ENCODE results near the gene MBP. TPM values are rescaled to one million over a fixed set of nuclear protein-coding genes. Genes with fewer than 3 reads are reported as not detected.
A peak's percentile ranks its signal among the peaks of the same experiment; 100 is the strongest.

The MBP gene
- polyA plus RNA-seq, 4 donors, result 14.3 to 34.3 (median 23.0) TPM

DNA sequence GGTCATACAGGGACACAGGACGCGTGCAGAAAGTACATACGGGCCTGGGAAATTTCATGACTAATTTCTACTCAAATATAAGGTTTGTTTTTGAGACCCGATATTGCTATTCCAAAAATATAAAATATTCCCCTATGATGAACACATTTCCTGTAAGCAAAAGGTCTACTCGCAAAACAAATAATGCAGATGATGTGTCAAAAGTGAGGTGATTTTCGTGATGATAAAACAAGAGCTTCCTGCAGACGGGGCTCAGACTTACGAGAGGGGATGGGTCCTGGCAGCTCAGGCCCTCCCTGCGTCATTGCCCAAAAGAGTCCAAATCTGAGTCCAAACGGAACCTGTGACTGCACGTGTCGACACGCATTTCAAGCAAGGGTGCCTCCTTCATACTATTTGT is 62.7 kb downstream of the MBP start:
- FAIRE-seq (no peak), DNase-seq (no peak)
- Histone ChIP-seq H3K9me3 (ENCODE audit: control insufficient read depth in 2 of 2, insufficient read depth in 1 of 2, low read depth in 1 of 2, low read length in 1 of 2) (no peaks in the 10 kb centered on the region), H3K27ac (ENCODE audit: low read depth in 1 of 3, low read length in 2 of 3) (peak overlapping the region in 2 of 3 donors; percentile 14 to 28), H3K36me3 (ENCODE audit: control insufficient read depth in 3 of 3, insufficient read depth in 2 of 3, low read depth in 1 of 3, low read length in 3 of 3) (peaks cover 0 to 29% (median 2%) of the 10 kb centered on the region in 3 donors), H3K27me3 (ENCODE audit: control insufficient read depth in 3 of 3, insufficient read depth in 3 of 3, low read length in 3 of 3) (no peaks in the 10 kb centered on the region), H3K4me3 (ENCODE audit: low read depth in 1 of 3, low read length in 3 of 3) (no peak overlapping the region), H3K4me1 (ENCODE audit: control insufficient read depth in 3 of 3, insufficient read depth in 2 of 3, low read depth in 1 of 3, low read length in 2 of 3) (peaks cover 4 to 33% (median 26%) of the 10 kb centered on the region in 3 donors)
- 75 to 88% (median 78%) methylated on average over 13 of the region's 13 CpGs for WGBS, 3 donors

- 89 to 96% (median 90%) methylated on average over 14 of the region's 14 CpGs for WGBS, 3 donors
- H3K27ac ChIP-seq (ENCODE audit: low read depth in 1 of 3, low read length in 2 of 3), result peak overlapping the region in 2 of 3 donors; percentile 14 to 28
- H3K4me1 ChIP-seq (ENCODE audit: control insufficient read depth in 3 of 3, insufficient read depth in 2 of 3, low read depth in 1 of 3, low read length in 2 of 3), result peaks cover 4 to 33% (median 26%) of the 10 kb centered on the region in 3 donors
- FAIRE-seq (no peak), DNase-seq (no peak)
- no peak overlapping the region for H3K4me3 ChIP-seq (ENCODE audit: low read depth in 1 of 3, low read length in 3 of 3)
- H3K9me3 ChIP-seq (ENCODE audit: control insufficient read depth in 2 of 2, insufficient read depth in 1 of 2, low read depth in 1 of 2, low read length in 1 of 2), result no peaks in the 10 kb centered on the region
- H3K36me3 ChIP-seq (ENCODE audit: control insufficient read depth in 3 of 3, insufficient read depth in 2 of 3, low read depth in 1 of 3, low read length in 3 of 3), result peaks cover 0 to 30% (median 2%) of the 10 kb centered on the region in 3 donors
- no peaks in the 10 kb centered on the region for H3K27me3 ChIP-seq (ENCODE audit: control insufficient read depth in 3 of 3, insufficient read depth in 3 of 3, low read length in 3 of 3)
Observed at GRCh38 chr18:77069482-77069881, 63.1 kb downstream of the MBP start.

GRCh38 chr18:77068321-77069312 is 64.0 kb downstream of the MBP start:
- no peaks in the 10 kb centered on the region for H3K27me3 ChIP-seq (ENCODE audit: control insufficient read depth in 3 of 3, insufficient read depth in 3 of 3, low read length in 3 of 3)
- peaks cover 4 to 33% (median 19%) of the 10 kb centered on the region in 3 donors for H3K4me1 ChIP-seq (ENCODE audit: control insufficient read depth in 3 of 3, insufficient read depth in 2 of 3, low read depth in 1 of 3, low read length in 2 of 3)
- FAIRE-seq, result no peak
- H3K9me3 ChIP-seq (ENCODE audit: control insufficient read depth in 2 of 2, insufficient read depth in 1 of 2, low read depth in 1 of 2, low read length in 1 of 2), result no peaks in the 10 kb centered on the region
- peaks cover 0 to 28% (median 4%) of the 10 kb centered on the region in 3 donors for H3K36me3 ChIP-seq (ENCODE audit: control insufficient read depth in 3 of 3, insufficient read depth in 2 of 3, low read depth in 1 of 3, low read length in 3 of 3)
- peak overlapping the region; percentile 43 to 86 (median 65) for H3K27ac ChIP-seq (ENCODE audit: low read depth in 1 of 3, low read length in 2 of 3)
- 48 to 69% (median 52%) methylated on average over 15 of the region's 15 CpGs for WGBS, 3 donors
- peak; percentile 42 to 60 for DNase-seq
- no peak overlapping the region for H3K4me3 ChIP-seq (ENCODE audit: low read depth in 1 of 3, low read length in 3 of 3)

DNA sequence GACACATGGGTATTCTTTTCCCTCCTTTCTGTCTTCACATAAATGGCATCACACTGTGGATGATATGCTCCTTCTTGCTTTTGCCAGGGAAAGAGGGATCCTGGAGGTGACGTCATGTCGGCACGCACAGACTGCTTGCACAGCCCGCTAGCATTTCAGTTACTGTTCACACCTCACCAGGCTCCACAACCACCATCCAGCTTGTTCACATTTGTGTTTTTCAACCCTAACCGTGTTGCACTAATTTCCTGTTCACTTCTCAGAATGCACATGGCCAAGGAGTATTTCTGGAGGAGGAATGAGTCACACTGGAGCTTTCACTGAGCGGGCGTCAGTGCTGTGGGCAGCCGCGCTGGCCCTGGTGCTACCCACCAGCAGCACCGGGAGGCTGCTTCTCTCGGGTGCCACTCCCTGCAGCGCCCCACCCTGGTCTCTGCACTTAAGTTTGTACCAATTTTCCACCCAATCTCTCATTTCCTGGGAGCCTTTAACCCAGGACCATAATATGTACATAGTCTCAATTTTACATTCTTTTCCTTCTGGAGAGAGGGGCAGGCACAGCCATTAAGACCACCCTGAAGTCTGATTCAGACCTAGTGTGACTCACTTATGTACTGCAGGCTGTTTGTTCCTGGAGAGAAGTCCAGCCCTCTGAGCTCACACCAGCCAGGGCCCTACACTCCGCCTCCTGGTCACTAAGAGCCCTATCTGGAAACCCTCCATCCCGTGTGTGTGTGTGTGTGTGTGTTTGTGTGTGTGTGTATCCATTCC is 65.1 kb downstream of the MBP start:
- DNase-seq (peak; percentile 58 to 59), FAIRE-seq (no peak)
- no peaks in the 10 kb centered on the region for H3K27me3 ChIP-seq (ENCODE audit: control insufficient read depth in 3 of 3, insufficient read depth in 3 of 3, low read length in 3 of 3)
- H3K9me3 ChIP-seq (ENCODE audit: control insufficient read depth in 2 of 2, insufficient read depth in 1 of 2, low read depth in 1 of 2, low read length in 1 of 2), result no peaks in the 10 kb centered on the region
- H3K27ac ChIP-seq (ENCODE audit: low read depth in 1 of 3, low read length in 2 of 3), result peak overlapping the region; percentile 18 to 86 (median 65)
- 41 to 59% (median 55%) methylated on average over 14 of the region's 14 CpGs for WGBS, 3 donors
- H3K4me1 ChIP-seq (ENCODE audit: control insufficient read depth in 3 of 3, insufficient read depth in 2 of 3, low read depth in 1 of 3, low read length in 2 of 3), result peaks cover 6 to 40% (median 15%) of the 10 kb centered on the region in 3 donors
- peaks cover 0 to 37% (median 8%) of the 10 kb centered on the region in 3 donors for H3K36me3 ChIP-seq (ENCODE audit: control insufficient read depth in 3 of 3, insufficient read depth in 2 of 3, low read depth in 1 of 3, low read length in 3 of 3)
- no peak overlapping the region for H3K4me3 ChIP-seq (ENCODE audit: low read depth in 1 of 3, low read length in 3 of 3)

DNA sequence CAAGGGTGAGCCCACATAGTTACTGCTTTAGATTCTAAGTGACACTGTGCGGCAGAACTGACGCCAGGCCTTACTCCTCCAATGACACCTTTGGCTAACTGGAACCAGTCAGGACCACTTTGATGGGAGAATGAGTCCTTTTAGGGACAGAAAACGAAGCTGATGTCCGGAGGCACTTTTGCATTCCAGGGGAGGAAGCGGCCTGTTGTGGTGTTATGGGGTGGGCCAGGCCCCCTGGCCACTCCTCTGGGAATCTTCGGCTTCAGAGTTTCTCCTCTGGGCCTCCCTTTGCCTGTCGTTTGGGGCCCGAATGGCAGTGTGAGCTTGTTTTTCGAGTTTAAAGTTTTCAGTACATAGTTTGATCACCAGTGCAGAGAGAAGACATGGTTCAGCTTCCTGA is 65.9 kb downstream of the MBP start:
- Histone ChIP-seq H3K27me3 (ENCODE audit: control insufficient read depth in 3 of 3, insufficient read depth in 3 of 3, low read length in 3 of 3) (no peaks in the 10 kb centered on the region), H3K36me3 (ENCODE audit: control insufficient read depth in 3 of 3, insufficient read depth in 2 of 3, low read depth in 1 of 3, low read length in 3 of 3) (peaks cover 0 to 42% (median 8%) of the 10 kb centered on the region in 3 donors), H3K27ac (ENCODE audit: low read depth in 1 of 3, low read length in 2 of 3) (peak overlapping the region in 1 of 3 donors; percentile 67), H3K4me1 (ENCODE audit: control insufficient read depth in 3 of 3, insufficient read depth in 2 of 3, low read depth in 1 of 3, low read length in 2 of 3) (peaks cover 6 to 41% (median 15%) of the 10 kb centered on the region in 3 donors), H3K4me3 (ENCODE audit: low read depth in 1 of 3, low read length in 3 of 3) (no peak overlapping the region), H3K9me3 (ENCODE audit: control insufficient read depth in 2 of 2, insufficient read depth in 1 of 2, low read depth in 1 of 2, low read length in 1 of 2) (no peaks in the 10 kb centered on the region)
- 79 to 88% (median 84%) methylated on average over 9 of the region's 9 CpGs for WGBS, 3 donors
- no peak for DNase-seq
- FAIRE-seq, result no peak

DNA sequence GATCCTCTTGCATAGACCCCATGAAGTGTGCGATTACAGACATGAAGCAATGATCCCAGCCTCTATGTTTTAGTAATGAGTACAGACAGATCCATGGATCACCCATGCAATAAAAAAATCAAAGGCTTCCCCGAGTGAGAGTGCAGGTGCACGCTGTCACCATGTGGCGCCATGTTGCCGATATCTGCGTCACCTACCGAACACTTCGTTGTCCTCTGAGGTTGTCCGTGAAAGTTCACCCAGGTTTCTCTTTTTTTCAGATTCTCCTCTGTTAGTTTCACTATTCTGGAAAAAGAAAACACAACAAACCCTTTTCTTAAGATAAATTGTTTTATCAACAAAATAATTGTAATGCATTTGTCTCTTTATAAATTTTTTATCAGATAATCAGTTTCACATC is 66.5 kb downstream of the MBP start:
- 95 to 97% (median 96%) methylated on average over 9 of the region's 9 CpGs for WGBS, 3 donors
- H3K9me3 ChIP-seq (ENCODE audit: control insufficient read depth in 2 of 2, insufficient read depth in 1 of 2, low read depth in 1 of 2, low read length in 1 of 2), result no peaks in the 10 kb centered on the region
- FAIRE-seq, result no peak

GRCh38 chr18:77065221-77065981 is 67.2 kb downstream of the MBP start:
- H3K9me3 ChIP-seq (ENCODE audit: control insufficient read depth in 2 of 2, insufficient read depth in 1 of 2, low read depth in 1 of 2, low read length in 1 of 2), result no peaks in the 10 kb centered on the region
- H3K4me3 ChIP-seq (ENCODE audit: low read depth in 1 of 3, low read length in 3 of 3), result no peak overlapping the region
- WGBS, 3 donors, result 56 to 73% (median 64%) methylated on average over 13 of the region's 13 CpGs
- peak overlapping the region in 2 of 3 donors; percentile 24 to 82 for H3K27ac ChIP-seq (ENCODE audit: low read depth in 1 of 3, low read length in 2 of 3)
- H3K4me1 ChIP-seq (ENCODE audit: control insufficient read depth in 3 of 3, insufficient read depth in 2 of 3, low read depth in 1 of 3, low read length in 2 of 3), result peaks cover 6 to 47% (median 13%) of the 10 kb centered on the region in 3 donors
- DNase-seq (peak; percentile 13 to 29), FAIRE-seq (no peak)
- H3K27me3 ChIP-seq (ENCODE audit: control insufficient read depth in 3 of 3, insufficient read depth in 3 of 3, low read length in 3 of 3), result no peaks in the 10 kb centered on the region
- peaks cover 0 to 47% (median 8%) of the 10 kb centered on the region in 3 donors for H3K36me3 ChIP-seq (ENCODE audit: control insufficient read depth in 3 of 3, insufficient read depth in 2 of 3, low read depth in 1 of 3, low read length in 3 of 3)

More for the DNA sequence above, 66.5 kb downstream of the MBP start:
- Histone ChIP-seq H3K27ac (ENCODE audit: low read depth in 1 of 3, low read length in 2 of 3) (peak overlapping the region in 1 of 3 donors; percentile 73), H3K4me3 (ENCODE audit: low read depth in 1 of 3, low read length in 3 of 3) (no peak overlapping the region), H3K36me3 (ENCODE audit: control insufficient read depth in 3 of 3, insufficient read depth in 2 of 3, low read depth in 1 of 3, low read length in 3 of 3) (peaks cover 0 to 44% (median 8%) of the 10 kb centered on the region in 3 donors), H3K4me1 (ENCODE audit: control insufficient read depth in 3 of 3, insufficient read depth in 2 of 3, low read depth in 1 of 3, low read length in 2 of 3) (peaks cover 6 to 41% (median 13%) of the 10 kb centered on the region in 3 donors), H3K27me3 (ENCODE audit: control insufficient read depth in 3 of 3, insufficient read depth in 3 of 3, low read length in 3 of 3) (no peaks in the 10 kb centered on the region)
- DNase-seq, result no peak

Measured in small intestine (tissue), 7 donors.